Measurements from ENCODE around the gene TOB2.

Gene TOB2

DNA sequence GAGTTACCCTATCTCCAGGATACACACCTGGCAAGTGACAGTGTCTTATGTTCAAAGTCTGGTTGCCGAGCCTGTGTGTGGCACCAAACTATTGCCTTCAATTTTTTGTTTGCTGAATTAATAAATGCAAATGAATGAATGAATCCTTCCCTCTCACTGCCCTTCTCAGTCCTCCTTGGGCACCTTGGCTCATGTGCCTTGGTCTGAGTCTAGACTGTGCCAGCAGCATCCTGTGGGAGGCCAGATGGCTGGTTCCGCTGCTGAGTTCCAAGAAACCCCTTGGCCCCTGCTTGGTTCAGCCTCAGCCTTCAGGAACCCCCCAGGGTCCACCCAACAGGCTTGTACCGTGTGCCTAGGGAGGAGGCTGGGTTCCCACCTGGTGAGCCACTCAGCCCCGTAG lies 31.0 kb downstream of the TOB2 start:
- H3K79me2 ChIP-seq (ENCODE audit: control insufficient read depth, insufficient read depth, low read length, poor library complexity): peaks cover 4% of the 10 kb centered on the region
- no peak overlapping the region for H4K91ac ChIP-seq (ENCODE audit: low read depth, low read length)
- no peak overlapping the region for H2BK12ac ChIP-seq (ENCODE audit: low read length)
- no peak overlapping the region for H2AFZ ChIP-seq (ENCODE audit: insufficient read depth, low read length, poor library complexity)
- no peak overlapping the region for H2BK5ac ChIP-seq (ENCODE audit: low read depth, low read length, poor library complexity)
- peaks cover 13% of the 10 kb centered on the region for H3K79me1 ChIP-seq (ENCODE audit: low read length)
- H3K9ac ChIP-seq (ENCODE audit: low read length): no peak overlapping the region
- no peak overlapping the region for H2AK5ac ChIP-seq (ENCODE audit: low read length)
- no peak overlapping the region for H3K4me3 ChIP-seq (ENCODE audit: low read depth, low read length)
- H2BK120ac ChIP-seq (ENCODE audit: insufficient read depth, low read length, poor library complexity): no peak overlapping the region
- no CpG with 5 or more reads among the region's 4 CpGs for WGBS (ENCODE audit: extremely low coverage, insufficient coverage, insufficient read length)
- no peaks in the 10 kb centered on the region for H3K9me3 ChIP-seq (ENCODE audit: insufficient read depth, low read depth, low read length)
- H3K4me2 ChIP-seq (ENCODE audit: low read length): no peak overlapping the region
- H3K27ac ChIP-seq (ENCODE audit: low read depth, low read length): no peak overlapping the region
- no peak overlapping the region for H4K12ac ChIP-seq (ENCODE audit: low read depth, low read length)
- no peak overlapping the region for H4K8ac ChIP-seq (ENCODE audit: low read depth, low read length)
- DNase-seq: no peak
- H3K36me3 ChIP-seq (ENCODE audit: control insufficient read depth in 1 of 2, insufficient read depth in 2 of 2, low read length in 2 of 2): no peaks in the 10 kb centered on the region
- no peak overlapping the region for H3K4ac ChIP-seq (ENCODE audit: low read depth, low read length)
- peaks cover 11 to 13% of the 10 kb centered on the region in 2 experiments for H3K4me1 ChIP-seq (ENCODE audit: control insufficient read depth in 1 of 2, insufficient read depth in 2 of 2, low read length in 2 of 2)
- H3K14ac ChIP-seq (ENCODE audit: low read length): no peak overlapping the region
- no peak overlapping the region for H3K23ac ChIP-seq (ENCODE audit: low read length)
- no peak overlapping the region for H3K18ac ChIP-seq (ENCODE audit: low read length)
- H3K27me3 ChIP-seq (ENCODE audit: insufficient read depth, low read length): no peaks in the 10 kb centered on the region

DNA sequence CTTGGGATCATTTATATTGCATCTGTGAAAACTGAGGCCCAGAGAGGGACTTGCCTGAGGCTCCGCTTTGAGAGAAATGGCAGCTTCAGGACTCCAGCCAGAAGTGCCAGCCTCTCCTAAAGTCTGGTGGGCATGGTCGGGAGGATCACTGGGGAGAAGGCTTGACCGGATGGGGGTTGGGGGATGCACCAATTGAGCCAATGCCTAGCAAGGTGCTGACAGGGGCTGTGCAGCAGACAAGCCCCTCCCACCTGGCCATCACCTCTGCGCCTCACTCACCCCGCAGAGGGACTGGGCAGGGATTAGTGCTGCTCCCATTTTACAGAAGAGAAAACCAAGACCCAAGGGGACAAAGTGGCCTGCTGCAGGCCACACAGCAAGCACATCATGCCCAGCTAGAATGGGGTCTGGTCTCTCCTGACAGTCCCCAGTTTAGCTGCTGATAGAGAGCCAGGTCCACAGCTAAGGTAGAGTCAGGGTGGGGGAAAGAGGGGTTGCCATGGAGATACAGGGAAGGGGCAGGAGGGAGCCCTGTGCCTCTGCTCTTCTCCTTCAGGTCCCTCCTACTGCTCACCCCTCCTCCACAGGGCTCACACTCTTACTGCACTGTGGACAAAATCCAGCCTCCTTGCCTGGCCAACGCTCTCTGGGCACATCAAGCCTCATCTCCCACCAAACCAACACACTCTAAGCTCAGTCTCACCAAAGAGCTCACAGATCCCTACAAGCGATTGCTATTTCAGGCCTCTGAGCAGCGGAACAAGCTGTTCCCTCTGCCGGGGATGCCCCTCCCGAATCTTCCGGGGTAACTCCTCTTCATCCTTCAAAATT lies 35.4 kb downstream of the TOB2 start:
- Histone ChIP-seq H2BK5ac (ENCODE audit: low read depth, low read length, poor library complexity) (no peak overlapping the region), H2AK5ac (ENCODE audit: low read length) (no peak overlapping the region), H3K4me2 (ENCODE audit: low read length) (no peak overlapping the region), H3K9ac (ENCODE audit: low read length) (no peak overlapping the region), H3K4me3 (ENCODE audit: low read depth, low read length) (no peak overlapping the region), H2BK12ac (ENCODE audit: low read length) (no peak overlapping the region), H3K27me3 (ENCODE audit: insufficient read depth, low read length) (no peaks in the 10 kb centered on the region), H3K79me1 (ENCODE audit: low read length) (peaks cover 13% of the 10 kb centered on the region), H3K23ac (ENCODE audit: low read length) (no peak overlapping the region), H3K36me3 (ENCODE audit: control insufficient read depth in 1 of 2, insufficient read depth in 2 of 2, low read length in 2 of 2) (no peaks in the 10 kb centered on the region), H3K27ac (ENCODE audit: low read depth, low read length) (no peak overlapping the region), H4K12ac (ENCODE audit: low read depth, low read length) (no peak overlapping the region), H3K4me1 (ENCODE audit: control insufficient read depth in 1 of 2, insufficient read depth in 2 of 2, low read length in 2 of 2) (peaks cover 11 to 13% of the 10 kb centered on the region in 2 experiments), H2BK120ac (ENCODE audit: insufficient read depth, low read length, poor library complexity) (no peak overlapping the region), H2AFZ (ENCODE audit: insufficient read depth, low read length, poor library complexity) (no peak overlapping the region), H3K18ac (ENCODE audit: low read length) (no peak overlapping the region), H3K9me3 (ENCODE audit: insufficient read depth, low read depth, low read length) (no peaks in the 10 kb centered on the region), H3K4ac (ENCODE audit: low read depth, low read length) (no peak overlapping the region), H4K8ac (ENCODE audit: low read depth, low read length) (no peak overlapping the region), H3K14ac (ENCODE audit: low read length) (no peak overlapping the region), H4K91ac (ENCODE audit: low read depth, low read length) (no peak overlapping the region), H3K79me2 (ENCODE audit: control insufficient read depth, insufficient read depth, low read length, poor library complexity) (peaks cover 4% of the 10 kb centered on the region)
- WGBS (ENCODE audit: extremely low coverage, insufficient coverage, insufficient read length): no CpG with 5 or more reads among the region's 11 CpGs
- DNase-seq: no peak

- no peak overlapping the region for H4K12ac ChIP-seq (ENCODE audit: low read depth, low read length)
- H2AFZ ChIP-seq (ENCODE audit: insufficient read depth, low read length, poor library complexity): no peak overlapping the region
- H3K4ac ChIP-seq (ENCODE audit: low read depth, low read length): no peak overlapping the region
- H3K14ac ChIP-seq (ENCODE audit: low read length): no peak overlapping the region
- H3K23ac ChIP-seq (ENCODE audit: low read length): no peak overlapping the region
- H4K91ac ChIP-seq (ENCODE audit: low read depth, low read length): no peak overlapping the region
- H3K4me2 ChIP-seq (ENCODE audit: low read length): no peak overlapping the region
- no peak overlapping the region for H4K8ac ChIP-seq (ENCODE audit: low read depth, low read length)
- peaks cover 4% of the 10 kb centered on the region for H3K79me2 ChIP-seq (ENCODE audit: control insufficient read depth, insufficient read depth, low read length, poor library complexity)
- no peaks in the 10 kb centered on the region for H3K9me3 ChIP-seq (ENCODE audit: insufficient read depth, low read depth, low read length)
- H2AK5ac ChIP-seq (ENCODE audit: low read length): no peak overlapping the region
- H2BK120ac ChIP-seq (ENCODE audit: insufficient read depth, low read length, poor library complexity): no peak overlapping the region
- H3K27ac ChIP-seq (ENCODE audit: low read depth, low read length): no peak overlapping the region
- H2BK5ac ChIP-seq (ENCODE audit: low read depth, low read length, poor library complexity): no peak overlapping the region
- no peaks in the 10 kb centered on the region for H3K36me3 ChIP-seq (ENCODE audit: control insufficient read depth in 1 of 2, insufficient read depth in 2 of 2, low read length in 2 of 2)
- H3K27me3 ChIP-seq (ENCODE audit: insufficient read depth, low read length): no peaks in the 10 kb centered on the region
- no peak overlapping the region for H3K9ac ChIP-seq (ENCODE audit: low read length)
- no peak overlapping the region for H3K4me3 ChIP-seq (ENCODE audit: low read depth, low read length)
- no CpG with 5 or more reads among the region's 7 CpGs for WGBS (ENCODE audit: extremely low coverage, insufficient coverage, insufficient read length)
- H3K4me1 ChIP-seq (ENCODE audit: control insufficient read depth in 1 of 2, insufficient read depth in 2 of 2, low read length in 2 of 2): peaks cover 11 to 13% of the 10 kb centered on the region in 2 experiments
- H3K79me1 ChIP-seq (ENCODE audit: low read length): peaks cover 13% of the 10 kb centered on the region
- H3K18ac ChIP-seq (ENCODE audit: low read length): no peak overlapping the region
- DNase-seq: no peak
- no peak overlapping the region for H2BK12ac ChIP-seq (ENCODE audit: low read length)
These were observed 36.3 kb downstream of the TOB2 start for GRCh38 chr22:41410311-41410751.

DNA sequence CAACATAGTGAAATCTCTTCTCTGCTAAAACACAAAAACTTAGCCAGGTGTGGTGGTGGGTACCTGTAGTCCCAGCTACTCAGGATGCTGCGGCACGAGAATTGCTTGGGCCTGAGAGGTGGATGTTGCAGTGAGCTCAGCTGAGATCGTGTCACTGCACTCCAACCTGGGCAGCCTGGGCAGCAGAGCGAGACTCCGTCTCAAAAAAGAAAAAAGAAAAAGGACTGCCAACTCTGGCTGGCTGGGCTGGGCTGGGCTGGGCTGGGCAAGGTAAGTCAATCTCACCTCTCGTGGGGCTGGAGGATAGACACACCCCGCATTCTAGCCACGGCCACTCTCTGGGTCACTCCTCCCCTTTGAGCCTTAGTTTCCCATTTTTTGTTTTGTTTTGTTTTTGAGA lies 37.9 kb downstream of the TOB2 start:
- no peak overlapping the region for H3K14ac ChIP-seq (ENCODE audit: low read length)
- no peaks in the 10 kb centered on the region for H3K9me3 ChIP-seq (ENCODE audit: insufficient read depth, low read depth, low read length)
- no peak overlapping the region for H2AFZ ChIP-seq (ENCODE audit: insufficient read depth, low read length, poor library complexity)
- H3K4ac ChIP-seq (ENCODE audit: low read depth, low read length): no peak overlapping the region
- H2BK12ac ChIP-seq (ENCODE audit: low read length): no peak overlapping the region
- H3K9ac ChIP-seq (ENCODE audit: low read length): no peak overlapping the region
- H2BK120ac ChIP-seq (ENCODE audit: insufficient read depth, low read length, poor library complexity): no peak overlapping the region
- no peak overlapping the region for H2AK5ac ChIP-seq (ENCODE audit: low read length)
- peaks cover 2% of the 10 kb centered on the region for H3K79me2 ChIP-seq (ENCODE audit: control insufficient read depth, insufficient read depth, low read length, poor library complexity)
- no peaks in the 10 kb centered on the region for H3K27me3 ChIP-seq (ENCODE audit: insufficient read depth, low read length)
- H4K91ac ChIP-seq (ENCODE audit: low read depth, low read length): no peak overlapping the region
- H3K4me1 ChIP-seq (ENCODE audit: control insufficient read depth in 1 of 2, insufficient read depth in 2 of 2, low read length in 2 of 2): peaks cover 4 to 6% of the 10 kb centered on the region in 2 experiments
- no peak overlapping the region for H3K27ac ChIP-seq (ENCODE audit: low read depth, low read length)
- no peak overlapping the region for H2BK5ac ChIP-seq (ENCODE audit: low read depth, low read length, poor library complexity)
- H3K79me1 ChIP-seq (ENCODE audit: low read length): peaks cover 9% of the 10 kb centered on the region
- H4K8ac ChIP-seq (ENCODE audit: low read depth, low read length): no peak overlapping the region
- H4K12ac ChIP-seq (ENCODE audit: low read depth, low read length): no peak overlapping the region
- no peak overlapping the region for H3K4me3 ChIP-seq (ENCODE audit: low read depth, low read length)
- no peak overlapping the region for H3K23ac ChIP-seq (ENCODE audit: low read length)
- no CpG with 5 or more reads among the region's 8 CpGs for WGBS (ENCODE audit: extremely low coverage, insufficient coverage, insufficient read length)
- no peak overlapping the region for H3K18ac ChIP-seq (ENCODE audit: low read length)
- DNase-seq: no peak
- no peak overlapping the region for H3K4me2 ChIP-seq (ENCODE audit: low read length)
- H3K36me3 ChIP-seq (ENCODE audit: control insufficient read depth in 1 of 2, insufficient read depth in 2 of 2, low read length in 2 of 2): no peaks in the 10 kb centered on the region

All from trophoblast cell (in vitro differentiated cells and primary cell).